Activated naive CD4-positive, alpha-beta T cell (primary cell): ENCODE results near the gene AP2A2.

Experiments
- DNase-seq, 4 experiments: peaks; one replicate each; lab custom pipeline; 2025; lab: John Stamatoyannopoulos, UW

The AP2A2 gene

GRCh38 chr11:1059759-1060158 is 134.1 kb downstream of the AP2A2 start:
- no peak for DNase-seq

- DNase-seq, result no peak
Observed at GRCh38 chr11:1060410-1060809, 134.7 kb downstream of the AP2A2 start.

GRCh38 chr11:1060852-1061616 is 135.4 kb downstream of the AP2A2 start:
- no peak for DNase-seq
